ENCODE results near the gene ZNF638.

GRCh38 chr2:71417300-71418202, 86.0 kb downstream of the ZNF638 start:
- TF ChIP-seq CTCF (IDR thresholded peaks at IDR 0.05; ENCODE audit: extremely low read depth in 1 of 2, insufficient read depth in 1 of 2, low read depth in 1 of 2, low read length in 2 of 2) (no peak), POLR2A (IDR thresholded peaks at IDR 0.05; ENCODE audit: low read depth, low read length) (no peak), POLR2AphosphoS5 (IDR thresholded peaks at IDR 0.05; ENCODE audit: insufficient read depth, low read depth, low read length) (no peak), EZH2 (IDR thresholded peaks at IDR 0.05; ENCODE audit: borderline replicate concordance, low read depth, low read length, severe bottlenecking) (no peak), JUN (IDR thresholded peaks at IDR 0.05; ENCODE audit: borderline replicate concordance, insufficient read depth, insufficient read length, low read depth) (no peak), MAX (IDR thresholded peaks at IDR 0.05; ENCODE audit: insufficient read depth, insufficient read length) (no peak), GATA2 (IDR thresholded peaks at IDR 0.05; ENCODE audit: insufficient read depth, insufficient read length, low read depth, low read length) (no peak), FOS (IDR thresholded peaks at IDR 0.05; ENCODE audit: borderline replicate concordance, insufficient read depth, low read length) (no peak), MYC (IDR thresholded peaks at IDR 0.05; ENCODE audit: low read depth, low read length) (no peak)

Measured in endothelial cell of umbilical vein (primary cell).